Testis (tissue), 3 donors: ENCODE data around the gene UCN. TPM values are rescaled to one million over a fixed set of nuclear protein-coding genes. Genes with fewer than 3 reads are reported as not detected.
"Not testable (repeated sequence)": the region's sequence is repeated elsewhere in the genome, so short reads cannot be mapped to it uniquely, and the experiment has no call there.

ENCODE experiments used
- DNase-seq: peaks from one replicate; pipeline ENCODE4 v3.0.0-alpha.2; 2019
- H3K27ac ChIP-seq, 2 donors: fragments of 200-600 bp; sonication (generic); one replicate each; pipeline ENCODE4 v1.5.1; 2019
- H3K27me3 ChIP-seq: fragments of 200-600 bp; sonication (generic); one replicate; pipeline ENCODE4 v1.5.1; 2019
- H3K36me3 ChIP-seq: fragments of 200-600 bp; sonication (generic); one replicate; pipeline ENCODE4 v1.5.1; 2017; ENCODE audit warnings: low read depth; ENCODE audit errors: missing control alignments
- H3K4me1 ChIP-seq: fragments of 200-600 bp; sonication (generic); one replicate; pipeline ENCODE4 v1.5.1; 2019
- H3K4me3 ChIP-seq, 2 donors: fragments of 200-600 bp; sonication (generic); one replicate each; pipeline ENCODE4 v1.5.1; 2017 to 2019
- H3K9me3 ChIP-seq: fragments of 200-600 bp; sonication (generic); one replicate; pipeline ENCODE4 v1.5.1; 2017
- POLR2A ChIP-seq: fragments of 450-650 bp; IDR thresholded peaks from one replicate; pipeline ENCODE4 v1.6.1; 2017; ENCODE audit warnings: antibody characterized with exemption, mild to moderate bottlenecking, moderate library complexity
- WGBS, 2 donors: methylation state at CpG; one replicate each; pipeline ENCODE4 v1.1.5; 2018; 5-methylcytosine and 5-hydroxymethylcytosine counted together
- intact Hi-C: fragments of 100-400 bp; cut with DNase I; formaldehyde crosslinking; loops from one replicate; pipeline ENCODE4 v1.15.1; 2023; ENCODE audit warnings: low total_unique reads
- polyA plus RNA-seq: library from polyadenylated mRNA; stranded (reverse); fragments of 350-450 nt; fragmentation: Illumina TruSeq; extraction: RNeasy Lipid Tissue Mini Kit (QIAGEN cat#74804); gene quantifications from one replicate; pipeline ENCODE4 v1.2.3, GENCODE V29; 2014; ENCODE audit warnings: low read depth, low replicate concordance; ENCODE audit not compliant: insufficient read depth
- total RNA-seq, 2 donors: library from RNA; depleted of rRNA; stranded (reverse); fragments of >200 nt; gene quantifications; one replicate each; pipeline ENCODE4 v1.2.3, GENCODE V29; 2016
- TF ChIP-seq, protein P1 (sequence below), 3 experiments: fragments of 450-650 bp in 2 of 3; fragments of 200-600 bp in 1 of 3; sonication (generic) in 1 of 3; IDR thresholded peaks; one replicate each; pipeline ENCODE4 v1.5.1; 2016 to 2019; ENCODE audit warnings: antibody characterized with exemption in 3 of 3, mild to moderate bottlenecking in 2 of 3, moderate library complexity in 1 of 3

Gene UCN
- total and polyA plus RNA-seq, 3 donors from 2014 or later: 0.75 to 18.8 (median 16.2) TPM

DNA sequence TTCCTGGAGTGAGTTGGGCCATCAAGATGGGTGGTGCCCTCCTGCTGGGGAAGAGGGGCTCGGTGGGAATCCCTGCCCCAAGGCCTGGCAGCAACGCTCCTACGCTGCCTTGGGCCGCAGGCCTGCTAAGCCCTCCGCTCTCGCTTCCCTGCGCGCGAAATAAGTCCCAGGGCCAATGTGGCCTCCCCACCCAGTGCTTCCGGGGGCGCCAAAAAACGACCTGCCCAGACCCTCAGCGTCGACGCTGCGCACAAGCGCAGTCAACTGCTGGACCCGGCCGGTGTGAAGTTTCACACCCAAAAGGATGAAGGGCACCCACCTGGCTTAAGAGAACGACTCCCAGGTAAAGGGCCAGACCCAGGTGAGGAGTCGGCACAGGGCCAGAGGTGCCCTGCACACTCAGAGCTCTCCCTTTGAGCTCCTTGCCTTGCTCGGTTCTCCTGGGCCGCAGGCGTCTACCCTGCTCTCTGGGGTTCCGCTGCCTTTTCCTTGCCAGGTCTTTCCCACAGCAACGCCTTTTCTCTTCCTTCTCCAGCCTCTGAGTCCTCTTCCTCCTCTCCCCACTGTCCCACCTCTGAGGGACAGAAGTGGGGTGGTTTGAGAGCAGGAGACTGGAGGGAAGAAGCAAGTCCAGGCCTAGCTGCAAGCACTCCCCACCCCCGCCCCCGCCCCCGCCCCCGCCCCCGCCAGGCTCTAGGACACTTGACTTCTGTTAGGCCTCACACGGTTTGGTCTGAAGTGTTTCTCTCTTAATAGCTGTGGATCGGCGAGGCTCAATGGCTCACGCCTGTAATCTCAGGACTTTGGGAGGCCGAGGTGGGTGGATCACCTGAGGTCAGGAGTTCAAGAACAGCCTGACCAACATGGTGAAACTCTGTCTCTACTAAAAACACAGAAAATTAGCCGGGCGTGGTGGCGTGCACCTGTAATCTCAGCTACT, 32.8 kb downstream of the UCN start, which contains the start of gene DNAJC5G:
Gene DNAJC5G (plus strand): TSS at position 223 of the 940 bp plus-strand sequence. CDS start 1,296 bp downstream, outside the sequence.
- peak within 1 kb of the TSS in 1 of 2 donors; percentile 80 for H3K27ac ChIP-seq
- H3K9me3 ChIP-seq: no peaks in the 10 kb centered on the region
- TF ChIP-seq, protein P1, sequence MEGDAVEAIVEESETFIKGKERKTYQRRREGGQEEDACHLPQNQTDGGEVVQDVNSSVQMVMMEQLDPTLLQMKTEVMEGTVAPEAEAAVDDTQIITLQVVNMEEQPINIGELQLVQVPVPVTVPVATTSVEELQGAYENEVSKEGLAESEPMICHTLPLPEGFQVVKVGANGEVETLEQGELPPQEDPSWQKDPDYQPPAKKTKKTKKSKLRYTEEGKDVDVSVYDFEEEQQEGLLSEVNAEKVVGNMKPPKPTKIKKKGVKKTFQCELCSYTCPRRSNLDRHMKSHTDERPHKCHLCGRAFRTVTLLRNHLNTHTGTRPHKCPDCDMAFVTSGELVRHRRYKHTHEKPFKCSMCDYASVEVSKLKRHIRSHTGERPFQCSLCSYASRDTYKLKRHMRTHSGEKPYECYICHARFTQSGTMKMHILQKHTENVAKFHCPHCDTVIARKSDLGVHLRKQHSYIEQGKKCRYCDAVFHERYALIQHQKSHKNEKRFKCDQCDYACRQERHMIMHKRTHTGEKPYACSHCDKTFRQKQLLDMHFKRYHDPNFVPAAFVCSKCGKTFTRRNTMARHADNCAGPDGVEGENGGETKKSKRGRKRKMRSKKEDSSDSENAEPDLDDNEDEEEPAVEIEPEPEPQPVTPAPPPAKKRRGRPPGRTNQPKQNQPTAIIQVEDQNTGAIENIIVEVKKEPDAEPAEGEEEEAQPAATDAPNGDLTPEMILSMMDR (IDR thresholded peaks at IDR 0.05): no peak
- no peak for TF ChIP-seq POLR2A
- H3K27me3 ChIP-seq: no peaks in the 10 kb centered on the region
- peak; percentile 73 for DNase-seq
- H3K4me1 ChIP-seq: peaks cover 45% of the 10 kb centered on the region
- peak within 1 kb of the TSS in 1 of 2 donors; percentile 58 for H3K4me3 ChIP-seq
- intact Hi-C loops: no loop called here
- no peaks in the 10 kb centered on the region for H3K36me3 ChIP-seq
- 58 to 81% methylated on average over 24 to 37 of the region's 39 CpGs for WGBS, 2 donors

DNA sequence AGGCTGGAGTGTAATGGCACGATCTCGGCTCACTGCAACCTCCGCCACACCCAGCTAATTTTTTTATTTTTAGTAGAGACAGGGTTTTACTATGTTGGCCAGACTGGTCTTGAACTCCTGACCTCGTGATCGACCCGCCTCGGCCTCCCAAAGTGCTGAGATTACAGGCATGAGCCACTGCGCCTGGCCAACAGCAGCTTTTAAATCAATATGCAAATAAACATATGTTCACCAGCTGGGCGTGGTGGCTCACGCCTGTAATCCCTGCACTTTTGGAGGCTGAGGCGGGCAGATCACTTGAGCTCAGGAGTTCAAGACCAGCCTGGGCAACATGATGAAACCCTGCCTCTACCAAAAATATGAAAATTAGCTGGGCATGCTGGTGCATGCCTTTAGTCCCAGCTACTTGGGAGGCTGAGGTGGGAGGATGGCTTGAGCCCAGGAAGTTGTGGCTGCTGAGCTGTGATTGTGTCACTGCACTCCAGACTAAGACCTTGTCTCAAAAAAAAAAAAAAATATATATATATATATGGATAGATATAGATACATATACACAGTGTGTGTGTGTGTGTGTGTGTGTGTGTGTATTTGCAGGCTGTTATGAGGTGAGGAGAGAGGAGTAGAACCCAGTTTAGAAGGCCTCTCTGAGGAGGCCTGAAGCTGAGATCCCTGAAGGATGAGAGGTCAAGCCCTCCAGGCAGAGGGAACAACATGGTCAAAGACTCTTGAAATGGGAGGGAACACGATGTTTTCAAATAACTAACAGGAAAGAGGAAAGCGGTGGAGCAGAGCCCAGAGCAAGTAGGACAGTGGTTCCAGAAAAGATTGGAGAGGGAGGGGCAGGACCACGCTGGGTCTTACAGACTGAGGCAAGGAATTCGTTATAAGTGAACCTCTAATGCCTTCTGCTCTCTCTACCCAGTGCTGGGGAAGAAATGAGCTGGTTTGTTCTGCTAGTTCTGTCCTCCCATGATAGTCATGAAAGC, 35.4 kb downstream of the UCN start:
- H3K27me3 ChIP-seq, H3K36me3 ChIP-seq, H3K9me3 ChIP-seq, H3K4me3 ChIP-seq, intact Hi-C loops: not testable (repeated sequence)
- peaks cover 36% of the 10 kb centered on the region for H3K4me1 ChIP-seq
- 55 to 63% methylated on average over 15 of the region's 15 CpGs for WGBS, 2 donors
- peak overlapping the region; percentile 76 to 80 for H3K27ac ChIP-seq
- peak; percentile 73 for DNase-seq

DNA sequence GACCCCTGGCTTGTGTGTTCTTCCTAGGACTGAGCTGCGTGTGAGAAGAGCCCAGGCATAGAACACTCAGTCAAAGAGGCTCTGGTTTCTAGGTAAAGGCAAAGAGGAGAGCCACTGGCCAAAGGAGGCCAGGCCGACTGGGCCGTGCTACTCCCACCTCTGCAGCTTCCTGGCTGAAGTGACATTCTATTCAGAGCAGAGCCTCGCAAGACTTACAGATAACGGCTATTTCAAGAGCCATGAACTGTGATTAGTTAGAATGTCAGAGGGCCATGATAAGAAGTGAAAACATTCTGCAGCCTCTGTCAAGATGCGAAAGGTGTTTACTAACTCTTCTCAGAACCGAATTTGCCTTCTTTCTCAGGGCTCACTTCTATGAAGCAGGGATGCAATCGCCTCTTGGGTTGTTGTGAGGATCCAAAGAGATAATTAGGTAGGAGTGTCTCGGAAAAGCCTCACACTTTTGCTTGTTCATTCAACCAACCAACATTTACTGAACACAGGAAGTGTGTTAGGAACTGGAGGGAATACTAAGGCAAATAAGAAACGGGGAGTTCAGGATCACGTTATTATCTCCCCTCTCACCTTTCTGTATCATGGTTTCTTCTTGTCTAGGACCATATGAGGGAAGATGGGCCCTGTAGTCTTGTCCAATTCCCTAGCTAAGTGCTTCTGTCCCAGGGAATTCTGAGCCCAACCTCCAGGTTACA, 36.5 kb downstream of the UCN start:
- peak; percentile 66 for DNase-seq
- 36 to 47% methylated on average over 11 of the region's 11 CpGs for WGBS, 2 donors
- no peaks in the 10 kb centered on the region for H3K9me3 ChIP-seq
- peak overlapping the region; percentile 76 to 80 for H3K27ac ChIP-seq
- intact Hi-C loops: no loop called here
- no peaks in the 10 kb centered on the region for H3K27me3 ChIP-seq
- H3K4me3 ChIP-seq: no peak overlapping the region
- H3K4me1 ChIP-seq: peaks cover 36% of the 10 kb centered on the region
- no peaks in the 10 kb centered on the region for H3K36me3 ChIP-seq
- TF ChIP-seq POLR2A: no peak
- TF ChIP-seq, protein P1 (IDR thresholded peaks at IDR 0.05): no peak

DNA sequence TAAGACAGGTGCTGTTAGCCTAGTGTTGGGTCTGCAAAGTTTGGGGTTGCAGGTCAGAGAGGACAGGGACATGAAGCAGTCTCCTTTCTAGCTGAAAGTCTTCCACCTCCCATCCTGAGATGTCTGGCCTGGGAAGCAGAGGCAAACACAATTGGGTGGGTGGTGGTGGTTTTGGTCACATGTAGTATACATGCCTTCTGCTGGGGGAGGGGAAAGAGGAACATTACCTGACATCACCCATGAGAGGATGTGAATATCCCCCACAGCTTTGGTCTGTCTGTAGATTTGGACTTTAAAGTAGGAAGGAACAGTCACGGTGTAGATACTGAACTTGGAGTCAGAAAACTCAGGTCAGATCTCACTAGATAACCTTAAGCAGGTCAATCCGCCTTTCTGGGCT, 37.6 kb downstream of the UCN start:
- Histone ChIP-seq H3K4me3 (no peak overlapping the region), H3K36me3 (no peaks in the 10 kb centered on the region), H3K27me3 (no peaks in the 10 kb centered on the region), H3K9me3 (no peaks in the 10 kb centered on the region), H3K27ac (peak overlapping the region in 1 of 2 donors; percentile 80), H3K4me1 (peaks cover 36% of the 10 kb centered on the region)
- TF ChIP-seq, protein P1 (IDR thresholded peaks at IDR 0.05): no peak
- no peak for TF ChIP-seq POLR2A
- intact Hi-C loops: no loop called here
- WGBS, 2 donors: 66 to 91% methylated on average over 2 of the region's 2 CpGs
- DNase-seq: no peak
